Suprapubic skin (tissue), 4 donors: ENCODE results near the gene SVOP. TPM values are rescaled to one million over a fixed set of nuclear protein-coding genes. Genes with fewer than 3 reads are reported as not detected.

Experiments
- DNase-seq, 2 donors: peaks; one replicate each; pipeline ENCODE4 v3.0.0-alpha.2; 2019; ENCODE audit warnings: low spot score in 2 of 2
- H3K27ac ChIP-seq: fragments of 200-600 bp; sonication (generic); one replicate; pipeline ENCODE4 v1.5.1; 2019
- H3K27me3 ChIP-seq: fragments of 200-600 bp; sonication (generic); one replicate; pipeline ENCODE4 v1.5.1; 2019
- H3K36me3 ChIP-seq: fragments of 200-600 bp; sonication (generic); one replicate; pipeline ENCODE4 v1.5.1; 2019
- H3K4me1 ChIP-seq: fragments of 200-600 bp; sonication (generic); one replicate; pipeline ENCODE4 v1.5.1; 2019
- H3K4me3 ChIP-seq: fragments of 200-600 bp; sonication (generic); one replicate; pipeline ENCODE4 v1.5.1; 2019; ENCODE audit warnings: mild to moderate bottlenecking
- H3K9me3 ChIP-seq: fragments of 200-600 bp; sonication (generic); one replicate; pipeline ENCODE4 v1.5.1; 2019
- EP300 ChIP-seq: sonication (generic); formaldehyde crosslinking; IDR thresholded peaks from one replicate; pipeline ENCODE4 v1.6.1; 2017; ENCODE audit warnings: antibody characterized with exemption
- POLR2A ChIP-seq, 2 donors: fragments of 450-650 bp; IDR thresholded peaks; one replicate each; pipeline ENCODE4 v1.6.1; 2017; ENCODE audit warnings: antibody characterized with exemption in 2 of 2, mild to moderate bottlenecking in 2 of 2, moderate library complexity in 2 of 2
- POLR2AphosphoS5 ChIP-seq, 3 donors: sonication (generic); formaldehyde crosslinking; IDR thresholded peaks; one replicate each; pipeline ENCODE4 v1.6.1; 2017; ENCODE audit warnings: antibody characterized with exemption in 3 of 3
- WGBS: methylation state at CpG from one replicate; pipeline ENCODE4 v1.1.5; 2018; 5-methylcytosine and 5-hydroxymethylcytosine counted together
- total RNA-seq, 4 donors: library from RNA; depleted of rRNA; stranded (reverse); fragments of >200 nt; gene quantifications; one replicate each; pipeline ENCODE4 v1.1.0, GENCODE V29; 2016
- TF ChIP-seq, protein P1 (sequence below), 2 donors: fragments of 200-600 bp in 1 of 2; fragments of 450-650 bp in 1 of 2; sonication (generic) in 1 of 2; IDR thresholded peaks; one replicate each; pipeline ENCODE4 v1.5.1; 2016 to 2019; ENCODE audit warnings: antibody characterized with exemption in 2 of 2, mild to moderate bottlenecking in 1 of 2, moderate library complexity in 1 of 2

SVOP gene
- total RNA-seq, 4 donors from 2014 or later, result not detected

DNA sequence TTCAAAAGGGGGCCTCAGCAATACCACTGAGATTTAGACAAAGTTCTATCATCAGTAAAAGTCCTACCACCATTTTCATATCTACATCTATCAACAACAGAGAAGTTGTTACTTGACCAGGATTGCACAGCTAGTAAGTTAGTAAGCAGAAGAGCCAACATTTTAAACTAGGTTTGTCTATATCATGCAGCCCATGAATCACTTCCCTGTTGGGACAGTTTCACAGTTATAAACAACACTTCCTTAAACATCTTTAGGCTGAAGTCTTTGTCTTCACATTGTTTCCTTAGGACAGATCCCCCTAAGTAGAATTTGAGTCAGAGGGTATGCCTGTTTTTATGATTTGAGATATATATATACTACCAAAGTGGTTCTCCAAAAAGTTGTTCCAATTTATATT is 72.5 kb downstream of the SVOP start:
- Histone ChIP-seq H3K36me3 (no peaks in the 10 kb centered on the region), H3K27ac (no peak overlapping the region), H3K27me3 (no peaks in the 10 kb centered on the region), H3K4me3 (no peak overlapping the region), H3K4me1 (peaks cover 9% of the 10 kb centered on the region), H3K9me3 (peaks cover 5% of the 10 kb centered on the region)
- DNase-seq, result no peak
- TF ChIP-seq POLR2A (IDR thresholded peaks at IDR 0.05), result no peak
- TF ChIP-seq, protein P1, sequence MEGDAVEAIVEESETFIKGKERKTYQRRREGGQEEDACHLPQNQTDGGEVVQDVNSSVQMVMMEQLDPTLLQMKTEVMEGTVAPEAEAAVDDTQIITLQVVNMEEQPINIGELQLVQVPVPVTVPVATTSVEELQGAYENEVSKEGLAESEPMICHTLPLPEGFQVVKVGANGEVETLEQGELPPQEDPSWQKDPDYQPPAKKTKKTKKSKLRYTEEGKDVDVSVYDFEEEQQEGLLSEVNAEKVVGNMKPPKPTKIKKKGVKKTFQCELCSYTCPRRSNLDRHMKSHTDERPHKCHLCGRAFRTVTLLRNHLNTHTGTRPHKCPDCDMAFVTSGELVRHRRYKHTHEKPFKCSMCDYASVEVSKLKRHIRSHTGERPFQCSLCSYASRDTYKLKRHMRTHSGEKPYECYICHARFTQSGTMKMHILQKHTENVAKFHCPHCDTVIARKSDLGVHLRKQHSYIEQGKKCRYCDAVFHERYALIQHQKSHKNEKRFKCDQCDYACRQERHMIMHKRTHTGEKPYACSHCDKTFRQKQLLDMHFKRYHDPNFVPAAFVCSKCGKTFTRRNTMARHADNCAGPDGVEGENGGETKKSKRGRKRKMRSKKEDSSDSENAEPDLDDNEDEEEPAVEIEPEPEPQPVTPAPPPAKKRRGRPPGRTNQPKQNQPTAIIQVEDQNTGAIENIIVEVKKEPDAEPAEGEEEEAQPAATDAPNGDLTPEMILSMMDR (IDR thresholded peaks at IDR 0.05), result no peak
- no peak for TF ChIP-seq EP300
- TF ChIP-seq POLR2AphosphoS5 (IDR thresholded peaks at IDR 0.05), result no peak

DNA sequence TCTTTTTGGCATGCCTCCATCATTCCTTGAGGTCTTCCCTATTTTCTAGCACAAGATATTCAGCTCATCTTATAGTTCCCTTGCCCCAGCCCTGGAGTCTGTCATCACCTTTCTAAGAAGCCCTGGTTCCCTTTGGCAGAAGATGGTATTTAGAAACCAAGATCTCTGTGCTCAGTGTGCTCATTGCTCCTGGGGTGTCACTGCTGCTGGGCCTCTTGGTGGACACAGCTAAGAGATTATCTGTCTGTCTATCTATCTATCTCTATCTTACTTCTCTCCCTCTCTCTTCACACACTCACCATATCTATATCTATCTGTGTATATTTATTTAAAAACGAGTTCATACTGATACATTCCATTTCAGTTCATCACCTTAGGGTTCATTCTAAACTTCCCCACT is 73.8 kb downstream of the SVOP start:
- DNase-seq, result no peak
- TF ChIP-seq, protein P1 (IDR thresholded peaks at IDR 0.05), result no peak
- TF ChIP-seq EP300 (no peak), POLR2A (IDR thresholded peaks at IDR 0.05) (no peak), POLR2AphosphoS5 (IDR thresholded peaks at IDR 0.05) (no peak)
- no peak overlapping the region for H3K4me3 ChIP-seq
- H3K9me3 ChIP-seq, result peaks cover 5% of the 10 kb centered on the region
- H3K27me3 ChIP-seq, result no peaks in the 10 kb centered on the region
- H3K27ac ChIP-seq, result no peak overlapping the region
- H3K4me1 ChIP-seq, result peaks cover 9% of the 10 kb centered on the region
- WGBS, result 60% methylated on average over 1 of the region's 1 CpG
- no peaks in the 10 kb centered on the region for H3K36me3 ChIP-seq

DNA sequence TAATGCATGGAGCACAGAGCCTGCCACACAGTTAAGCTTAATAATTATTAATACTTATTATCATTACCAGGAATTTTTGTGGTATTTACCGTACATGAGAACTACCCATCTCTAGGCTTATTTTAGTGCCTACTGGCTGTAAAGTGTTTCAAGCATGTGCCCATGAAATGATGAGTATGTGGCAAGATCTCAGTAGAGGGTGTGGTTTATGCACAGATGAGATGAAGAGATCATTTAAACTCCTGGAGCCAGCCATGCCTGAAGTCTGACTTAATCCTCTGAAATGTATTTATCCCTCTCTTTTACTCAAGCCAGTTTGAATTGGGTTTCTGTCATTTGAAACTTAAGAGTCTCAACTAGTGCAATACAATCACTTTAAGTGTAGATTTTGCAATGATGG is 80.7 kb downstream of the SVOP start:
- Histone ChIP-seq H3K27ac (no peak overlapping the region), H3K9me3 (no peaks in the 10 kb centered on the region), H3K27me3 (no peaks in the 10 kb centered on the region), H3K4me3 (no peak overlapping the region), H3K4me1 (no peaks in the 10 kb centered on the region), H3K36me3 (no peaks in the 10 kb centered on the region)
- WGBS, result 68% methylated on average over 1 of the region's 1 CpG
- no peak for DNase-seq
- TF ChIP-seq POLR2AphosphoS5 (IDR thresholded peaks at IDR 0.05) (no peak), EP300 (no peak), POLR2A (IDR thresholded peaks at IDR 0.05) (no peak)
- TF ChIP-seq, protein P1 (IDR thresholded peaks at IDR 0.05), result no peak

DNA sequence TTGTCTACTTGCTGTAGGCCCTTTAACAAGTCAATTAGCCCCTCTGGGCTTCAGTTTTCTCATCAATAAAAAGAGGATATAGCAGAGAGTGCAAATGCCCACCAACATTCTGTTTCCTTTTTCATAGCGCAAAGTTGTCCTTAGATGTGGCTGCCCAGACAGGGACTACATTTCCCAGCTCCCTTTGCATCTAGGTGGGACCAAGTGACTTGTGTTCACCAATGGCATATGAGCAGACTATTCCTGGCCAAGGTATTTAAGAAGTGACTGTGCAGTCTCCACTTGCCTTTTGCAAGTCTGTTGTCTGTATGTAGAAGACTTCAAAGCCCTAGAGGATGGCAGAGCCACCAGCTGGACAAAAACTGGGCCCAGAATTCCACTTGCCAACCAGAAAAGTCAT is 81.3 kb downstream of the SVOP start:
- Histone ChIP-seq H3K27me3 (no peaks in the 10 kb centered on the region), H3K27ac (no peak overlapping the region), H3K9me3 (no peaks in the 10 kb centered on the region), H3K4me3 (no peak overlapping the region), H3K36me3 (no peaks in the 10 kb centered on the region), H3K4me1 (no peaks in the 10 kb centered on the region)
- TF ChIP-seq, protein P1 (IDR thresholded peaks at IDR 0.05), result no peak
- no peak for TF ChIP-seq POLR2A (IDR thresholded peaks at IDR 0.05)
- no peak for DNase-seq
- 73% methylated on average over 1 of the region's 1 CpG for WGBS

DNA sequence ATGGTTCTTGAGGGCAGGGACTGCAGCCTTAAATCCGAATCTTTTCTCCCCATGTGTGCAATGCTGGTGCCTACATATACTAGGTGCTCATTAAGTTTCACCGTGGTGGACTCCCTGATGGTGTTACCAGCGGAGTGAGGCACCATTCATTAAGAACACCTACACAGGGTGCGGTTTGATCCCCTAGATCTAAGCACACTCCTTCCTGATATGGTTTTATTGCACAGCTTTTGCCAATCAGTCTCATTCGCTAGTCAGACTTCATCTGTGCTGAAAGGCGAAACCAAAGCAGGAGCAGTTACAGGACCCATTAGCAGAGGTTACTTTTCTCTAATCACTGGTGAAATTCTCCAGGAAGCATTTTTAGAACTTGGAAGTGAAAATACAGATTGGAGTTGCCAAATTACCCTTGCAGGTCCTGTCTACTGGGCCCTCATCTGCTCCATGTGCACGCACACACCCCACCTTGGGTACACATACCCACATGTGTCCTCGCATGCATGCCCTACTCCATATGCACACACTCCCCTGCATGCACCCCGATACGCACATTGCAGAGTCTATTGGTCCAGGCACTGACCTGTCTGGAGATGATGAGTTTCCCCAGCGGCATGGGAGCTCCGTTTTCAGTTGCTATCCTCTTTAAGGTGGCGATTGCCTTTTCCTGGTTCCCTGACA is 82.5 kb downstream of the SVOP start:
- no peak for TF ChIP-seq EP300
- no peak for DNase-seq
- no peaks in the 10 kb centered on the region for H3K9me3 ChIP-seq
- H3K4me1 ChIP-seq, result no peaks in the 10 kb centered on the region
- H3K4me3 ChIP-seq, result no peak overlapping the region
- no peak overlapping the region for H3K27ac ChIP-seq
- WGBS, result 84% methylated on average over 13 of the region's 13 CpGs
- H3K36me3 ChIP-seq, result no peaks in the 10 kb centered on the region
- H3K27me3 ChIP-seq, result no peaks in the 10 kb centered on the region
